ENCODE results near the gene CRB3.

Gene CRB3

GRCh38 chr19:6470173-6470572 lies 6.1 kb downstream of the CRB3 start:
- no peak for DNase-seq

- DNase-seq: no peak
Observed at GRCh38 chr19:6471076-6471475, 7.0 kb downstream of the CRB3 start.

- no peak for DNase-seq
Observed at GRCh38 chr19:6472713-6473112, 8.6 kb downstream of the CRB3 start.

GRCh38 chr19:6473647-6474046 lies 9.6 kb downstream of the CRB3 start:
- DNase-seq: no peak

- no peak for DNase-seq
Observed at GRCh38 chr19:6475321-6476108, 11.4 kb downstream of the CRB3 start.

GRCh38 chr19:6476155-6476895 lies 12.3 kb downstream of the CRB3 start:
- peak; percentile 53 for DNase-seq

GRCh38 chr19:6476896-6477431 lies 12.9 kb downstream of the CRB3 start:
- DNase-seq: no peak

- DNase-seq: no peak
Observed at GRCh38 chr19:6478815-6479214, 14.7 kb downstream of the CRB3 start.

GRCh38 chr19:6479836-6480398 lies 15.8 kb downstream of the CRB3 start:
- DNase-seq: no peak

GRCh38 chr19:6480848-6481415 lies 16.9 kb downstream of the CRB3 start:
- no peak for DNase-seq

GRCh38 chr19:6481541-6482342 lies 17.7 kb downstream of the CRB3 start, which contains the start of gene DENND1C:
Gene DENND1C (minus strand): TSS chr19:6481787. CDS start chr19:6481695, 92 bp downstream.
- no peak for DNase-seq

GRCh38 chr19:6482343-6482686 lies 18.2 kb downstream of the CRB3 start:
- DNase-seq: no peak

- no peak for DNase-seq
Observed at GRCh38 chr19:6483235-6483634, 19.2 kb downstream of the CRB3 start.

- no peak for DNase-seq
Observed at GRCh38 chr19:6484230-6484629, 20.2 kb downstream of the CRB3 start.

GRCh38 chr19:6484831-6485230 lies 20.8 kb downstream of the CRB3 start:
- DNase-seq: no peak

GRCh38 chr19:6489278-6490061 lies 25.4 kb downstream of the CRB3 start:
- DNase-seq: no peak

- DNase-seq: no peak
Observed at GRCh38 chr19:6490134-6490533, 26.1 kb downstream of the CRB3 start.

GRCh38 chr19:6491802-6492592 lies 27.9 kb downstream of the CRB3 start:
- no peak for DNase-seq

GRCh38 chr19:6494438-6495036 lies 30.5 kb downstream of the CRB3 start:
- DNase-seq: no peak

- no peak for DNase-seq
Observed at GRCh38 chr19:6495947-6496346, 31.9 kb downstream of the CRB3 start.

All from kidney glomerular epithelial cell (primary cell).